Sigmoid colon (tissue), 7 donors: ENCODE data around the gene PGAP6. TPM values are rescaled to one million over a fixed set of nuclear protein-coding genes. Genes with fewer than 3 reads are reported as not detected.
A peak's percentile ranks its signal among the peaks of the same experiment; 100 is the strongest.
"Not testable (repeated sequence)": the region's sequence is repeated elsewhere in the genome, so short reads cannot be mapped to it uniquely, and the experiment has no call there.

Experiments
- DNase-seq: peaks from one replicate; pipeline ENCODE4 v3.0.0-alpha.2; 2019
- H3K27ac ChIP-seq, 4 donors: fragments of 200-600 bp; sonication (generic); one replicate each; pipeline ENCODE4 v1.5.1; 2016 to 2019; ENCODE audit warnings: mild to moderate bottlenecking in 1 of 4
- H3K27me3 ChIP-seq, 3 donors: fragments of 200-600 bp; sonication (generic); one replicate each; pipeline ENCODE4 v1.5.1; 2019; ENCODE audit warnings: mild to moderate bottlenecking in 1 of 3
- H3K36me3 ChIP-seq, 4 donors: fragments of 200-600 bp; sonication (generic); one replicate each; pipeline ENCODE4 v1.5.1; 2016 to 2019
- H3K4me1 ChIP-seq, 4 donors: fragments of 200-600 bp; sonication (generic); one replicate each; pipeline ENCODE4 v1.5.1; 2017 to 2019
- H3K4me3 ChIP-seq, 4 donors: fragments of 200-600 bp; sonication (generic); one replicate each; pipeline ENCODE4 v1.5.1; 2017 to 2019; ENCODE audit warnings: mild to moderate bottlenecking in 2 of 4, moderate library complexity in 1 of 4
- H3K9me3 ChIP-seq, 4 donors: fragments of 200-600 bp in 3 of 4; sonication (generic) in 3 of 4; one replicate each; pipeline versions ENCODE4 v1.5.1 to v1.6.1; 2013 to 2019
- CTCF ChIP-seq, 4 experiments: fragments of 450-650 bp in 3 of 4; fragments of 200-600 bp in 1 of 4; IDR thresholded peaks; one replicate each; pipeline ENCODE4 v1.5.1; 2016 to 2019; ENCODE audit warnings: antibody characterized with exemption in 4 of 4, mild to moderate bottlenecking in 3 of 4, moderate library complexity in 2 of 4
- EP300 ChIP-seq, 4 donors: sonication (generic); formaldehyde crosslinking; IDR thresholded peaks; one replicate each; pipeline ENCODE4 v1.6.1; 2017; ENCODE audit warnings: antibody characterized with exemption in 4 of 4
- POLR2A ChIP-seq, 2 donors: fragments of 450-650 bp; IDR thresholded peaks; one replicate each; pipeline ENCODE4 v1.6.1; 2016; ENCODE audit warnings: antibody characterized with exemption in 2 of 2, mild to moderate bottlenecking in 2 of 2, moderate library complexity in 2 of 2
- POLR2AphosphoS5 ChIP-seq, 4 donors: sonication (generic); formaldehyde crosslinking; IDR thresholded peaks; one replicate each; pipeline ENCODE4 v1.6.1; 2017; ENCODE audit warnings: antibody characterized with exemption in 4 of 4
- WGBS, 2 donors: extraction: QIAGEN DNeasy Blood & Tissue Kit; methylation state at CpG; one replicate each; pipeline ENCODE4 v1.1.7; 2013; 5-methylcytosine and 5-hydroxymethylcytosine counted together
- intact Hi-C: fragments of 100-400 bp; cut with DNase I; formaldehyde crosslinking; loops from one replicate; pipeline ENCODE4 v1.15.1; 2023
- polyA plus RNA-seq, 3 donors: library from polyadenylated mRNA; stranded (reverse); fragments of 200-250 nt; gene quantifications; one replicate each; pipeline ENCODE4 v1.2.3, GENCODE V29; 2013
- total RNA-seq, 4 donors: library from RNA; depleted of rRNA; stranded (reverse); fragments of >200 nt; gene quantifications; one replicate each; pipeline ENCODE4 v1.1.0, GENCODE V29; 2016
- donor health status: healthy with polysubstance abuse.
- donor health status: Bipolar disorder and iron deficiency.
- donor health status: healthy.

Gene PGAP6
- total and polyA plus RNA-seq, 7 donors, result 20.7 to 109 (median 26.6) TPM

GRCh38 chr16:391885-392335 lies 10.1 kb upstream of the PGAP6 start:
- Histone ChIP-seq H3K4me1 (peaks cover 0 to 38% (median 23%) of the 10 kb centered on the region in 4 donors), H3K4me3 (no peak overlapping the region), H3K36me3 (no peaks in the 10 kb centered on the region), H3K27me3 (no peaks in the 10 kb centered on the region), H3K27ac (no peak overlapping the region), H3K9me3 (no peaks in the 10 kb centered on the region)
- intact Hi-C loops, result loop anchor here (5.0 kb wide), 1 partner anchor 95 kb away; no protein-coding TSS in a partner anchor
- DNase-seq, result no peak
- no peak for TF ChIP-seq POLR2A (IDR thresholded peaks at IDR 0.05)
- peak; percentile 28 to 62 (median 44) for TF ChIP-seq CTCF (IDR thresholded peaks at IDR 0.05)
- 64 to 72% methylated on average over 7 of the region's 7 CpGs for WGBS, 2 donors

GRCh38 chr16:389352-389751 lies 7.6 kb upstream of the PGAP6 start:
- intact Hi-C loops, result loop anchor here (10.0 kb wide), 1 partner anchor 275 kb away; the partner anchor contains the start of gene RHOT2
- Histone ChIP-seq H3K9me3 (no peaks in the 10 kb centered on the region), H3K36me3 (no peaks in the 10 kb centered on the region), H3K27me3 (no peaks in the 10 kb centered on the region), H3K4me1 (peaks cover 0 to 45% (median 22%) of the 10 kb centered on the region in 4 donors), H3K27ac (peak overlapping the region in 3 of 4 donors; percentile 80 to 87 (median 84)), H3K4me3 (no peak overlapping the region)
- no peak for DNase-seq
- TF ChIP-seq CTCF (IDR thresholded peaks at IDR 0.05), result no peak
- WGBS, 2 donors, result 83 to 85% methylated on average over 10 of the region's 10 CpGs

GRCh38 chr16:387761-388666 lies 6.2 kb upstream of the PGAP6 start:
- intact Hi-C loops, result loop anchor here (10.0 kb wide), 1 partner anchor 277 kb away; the partner anchor contains the start of gene RHOT2
- Histone ChIP-seq H3K27ac (peak overlapping the region; percentile 22 to 87 (median 82)), H3K4me1 (peaks cover 0 to 56% (median 32%) of the 10 kb centered on the region in 4 donors), H3K4me3 (peak overlapping the region in 2 of 4 donors; percentile 9 to 20)
- not testable (repeated sequence) for H3K27me3 ChIP-seq, H3K36me3 ChIP-seq, DNase-seq, H3K9me3 ChIP-seq
- TF ChIP-seq POLR2AphosphoS5 (IDR thresholded peaks at IDR 0.05), result peak in 3 of 4 donors; percentile 59 to 73 (median 72)
- peak in 1 of 4 experiments; percentile 15 for TF ChIP-seq CTCF (IDR thresholded peaks at IDR 0.05)
- peak in 1 of 4 donors; percentile 16 for TF ChIP-seq EP300 (IDR thresholded peaks at IDR 0.05)
- 65 to 72% methylated on average over 20 of the region's 20 CpGs for WGBS, 2 donors

GRCh38 chr16:386641-387156 lies 4.9 kb upstream of the PGAP6 start:
- intact Hi-C loops, result loop anchor here (10.0 kb wide), 1 partner anchor 278 kb away; the partner anchor contains the start of gene RHOT2
- TF ChIP-seq EP300 (IDR thresholded peaks at IDR 0.05) (no peak), POLR2A (IDR thresholded peaks at IDR 0.05) (no peak), POLR2AphosphoS5 (IDR thresholded peaks at IDR 0.05) (no peak), CTCF (IDR thresholded peaks at IDR 0.05) (no peak)
- no peak for DNase-seq
- Histone ChIP-seq H3K4me1 (peaks cover 0 to 62% (median 38%) of the 10 kb centered on the region in 4 donors), H3K9me3 (no peaks in the 10 kb centered on the region), H3K36me3 (no peaks in the 10 kb centered on the region), H3K27ac (peak overlapping the region; percentile 38 to 87 (median 82)), H3K4me3 (no peak overlapping the region), H3K27me3 (no peaks in the 10 kb centered on the region)
- 80 to 85% methylated on average over 19 of the region's 19 CpGs for WGBS, 2 donors
